ENCODE results near the gene SLC16A3. TPM values are rescaled to one million over a fixed set of nuclear protein-coding genes. Genes with fewer than 3 reads are reported as not detected.
A peak's percentile ranks its signal among the peaks of the same experiment; 100 is the strongest.

The SLC16A3 gene
- total and polyA plus RNA-seq, 2 donors (not counting 1 experiment from before 2014, with no cell fraction given) = 14.9 to 65.7 TPM

- Histone ChIP-seq H3K36me3 (replicated peaks in 1 of 2; ENCODE audit: control extremely low read depth in 1 of 2, control insufficient read depth in 1 of 2, extremely low read depth in 1 of 2, insufficient read depth in 2 of 2, low read length in 1 of 2) (no peaks in the 10 kb centered on the region), H2AFZ (ENCODE audit: insufficient read depth, low read depth, low read length, poor library complexity, severe bottlenecking) (peak overlapping the region; percentile 74), H4K20me1 (ENCODE audit: control insufficient read depth, insufficient read depth, low read length, poor library complexity, severe bottlenecking) (no peaks in the 10 kb centered on the region), H3K4me3 (ENCODE audit: control extremely low read depth in 1 of 5, extremely low read depth in 1 of 5, insufficient read depth in 1 of 5, low read depth in 2 of 5, low read length in 4 of 5) (peak overlapping the region in 4 of 5 experiments; percentile 35 to 79 (median 68)), H3K79me2 (ENCODE audit: control insufficient read depth, insufficient read depth, low read length) (peaks cover 3% of the 10 kb centered on the region), H3K4me2 (replicated peaks; ENCODE audit: low read depth, low read length, poor library complexity, severe bottlenecking) (peak overlapping the region; percentile 90), H3K4me1 (ENCODE audit: control insufficient read depth in 2 of 2, insufficient read depth in 2 of 2, low read length in 2 of 2) (peaks cover 31 to 39% of the 10 kb centered on the region in 2 donors), H3K27ac (ENCODE audit: low read length in 2 of 2) (peak overlapping the region; percentile 22 to 81), H3K9ac (ENCODE audit: low read length) (peak overlapping the region; percentile 86), H3K27me3 (replicated peaks in 1 of 4; ENCODE audit: control extremely low read depth in 1 of 4, control insufficient read depth in 3 of 4, insufficient read depth in 4 of 4, low read length in 3 of 4) (no peaks in the 10 kb centered on the region), H3K9me3 (ENCODE audit: control extremely low read depth in 1 of 3, control insufficient read depth in 2 of 3, insufficient read depth in 1 of 3, low read length in 2 of 3) (no peaks in the 10 kb centered on the region)
- ChIA-PET POLR2A (interaction anchor here (0.6 to 6.3 kb wide), 4 partner anchors 16 to 226 kb away, joined by 3 to 46 read pairs (median 4); partner anchors contain the start of genes CSNK1D and SLC16A3), CTCF (interaction anchor here (0.6 to 3.4 kb wide), 2 partner anchors 7 to 84 kb away, joined by 3 to 16 read pairs; no protein-coding TSS in a partner anchor)
- peak overlapping the region; percentile 93 for H3K27ac Mint-ChIP-seq
- TF ChIP-seq EZH2 (IDR thresholded peaks at IDR 0.05; ENCODE audit: borderline replicate concordance, insufficient read depth, low read depth, low read length, poor library complexity, severe bottlenecking) = no peak
- TF ChIP-seq CTCF (IDR thresholded peaks at IDR 0.05) = no peak
- ATAC-seq (ENCODE audit: low read depth) (no peak), DNase-seq (peak; percentile 70)
- H3K27me3 Mint-ChIP-seq = no peaks in the 10 kb centered on the region
- peak overlapping the region; percentile 87 for H3K4me3 Mint-ChIP-seq
- no peaks in the 10 kb centered on the region for H3K9me3 Mint-ChIP-seq (ENCODE audit: insufficient read depth)
- peaks cover 31% of the 10 kb centered on the region for H3K4me1 Mint-ChIP-seq
- intact Hi-C loops (cut with micrococcal nuclease) = loop anchor here (10.0 kb wide), 1 partner anchor 119 kb away; the partner anchor contains the start of gene FASN
- WGBS (ENCODE audit: insufficient coverage) = 21% methylated on average over 20 of the region's 37 CpGs
Observed at GRCh38 chr17:82213251-82214011, 15.4 kb upstream of the SLC16A3 start.

Measured in B cell (primary cell).